Activated naive CD4-positive, alpha-beta T cell (primary cell): Measurements from ENCODE around the gene CCDC127.

Source experiments
- DNase-seq, 4 experiments: peaks; one replicate each; lab custom pipeline; 2025; lab: John Stamatoyannopoulos, UW

The CCDC127 gene

GRCh38 chr5:189976-190365, 28.0 kb downstream of the CCDC127 start:
- no peak for DNase-seq

- DNase-seq, result no peak
These were observed 28.5 kb downstream of the CCDC127 start for GRCh38 chr5:189486-189885.

GRCh38 chr5:188488-189481, 29.2 kb downstream of the CCDC127 start:
- peak; percentile 56 to 84 (median 78) for DNase-seq

- DNase-seq, result no peak
These were observed 30.1 kb downstream of the CCDC127 start for GRCh38 chr5:187617-188451.

GRCh38 chr5:187042-187431, 30.9 kb downstream of the CCDC127 start:
- no peak for DNase-seq

- no peak for DNase-seq
These were observed 31.6 kb downstream of the CCDC127 start for GRCh38 chr5:186091-187041.

- DNase-seq, result no peak
These were observed 32.6 kb downstream of the CCDC127 start for GRCh38 chr5:185095-186070.

GRCh38 chr5:184471-184870, 33.5 kb downstream of the CCDC127 start:
- no peak for DNase-seq

GRCh38 chr5:182126-182525, 35.8 kb downstream of the CCDC127 start:
- no peak for DNase-seq

GRCh38 chr5:181566-181965, 36.4 kb downstream of the CCDC127 start:
- DNase-seq, result no peak

GRCh38 chr5:181160-181559, 36.8 kb downstream of the CCDC127 start:
- DNase-seq, result no peak

GRCh38 chr5:180286-180918, 37.6 kb downstream of the CCDC127 start:
- no peak for DNase-seq

- no peak for DNase-seq
These were observed 38.6 kb downstream of the CCDC127 start for GRCh38 chr5:179401-179800.

GRCh38 chr5:178110-178509, 39.8 kb downstream of the CCDC127 start:
- DNase-seq, result no peak

- no peak for DNase-seq
These were observed 41.6 kb downstream of the CCDC127 start for GRCh38 chr5:176296-176823.

GRCh38 chr5:174876-175465, 43.0 kb downstream of the CCDC127 start:
- DNase-seq, result no peak

- no peak for DNase-seq
These were observed 43.7 kb downstream of the CCDC127 start for GRCh38 chr5:174291-174600.

- no peak for DNase-seq
These were observed 44.3 kb downstream of the CCDC127 start for GRCh38 chr5:173392-174290.
